ENCODE results near the gene EPDR1.

EPDR1 gene

GRCh38 chr7:37986908-37987330 lies 66.5 kb downstream of the EPDR1 start:
- no peak overlapping the region for H2AFZ ChIP-seq (ENCODE audit: insufficient read depth, low read length, poor library complexity)
- no peaks in the 10 kb centered on the region for H3K36me3 ChIP-seq (ENCODE audit: control insufficient read depth in 1 of 2, insufficient read depth in 2 of 2, low read length in 2 of 2)
- no peak overlapping the region for H2BK12ac ChIP-seq (ENCODE audit: low read length)
- no peaks in the 10 kb centered on the region for H3K79me2 ChIP-seq (ENCODE audit: control insufficient read depth, insufficient read depth, low read length, poor library complexity)
- no peak overlapping the region for H3K27ac ChIP-seq (ENCODE audit: low read depth, low read length)
- WGBS (ENCODE audit: extremely low coverage, insufficient coverage, insufficient read length) = no CpG with 5 or more reads among the region's 4 CpGs
- no peaks in the 10 kb centered on the region for H3K79me1 ChIP-seq (ENCODE audit: low read length)
- H3K4ac ChIP-seq (ENCODE audit: low read depth, low read length) = no peak overlapping the region
- H3K4me2 ChIP-seq (ENCODE audit: low read length) = no peak overlapping the region
- H4K12ac ChIP-seq (ENCODE audit: low read depth, low read length) = no peak overlapping the region
- no peaks in the 10 kb centered on the region for H3K4me1 ChIP-seq (ENCODE audit: control insufficient read depth in 1 of 2, insufficient read depth in 2 of 2, low read length in 2 of 2)
- no peak overlapping the region for H2BK5ac ChIP-seq (ENCODE audit: low read depth, low read length, poor library complexity)
- H3K27me3 ChIP-seq (ENCODE audit: insufficient read depth, low read length) = no peaks in the 10 kb centered on the region
- no peak overlapping the region for H3K23ac ChIP-seq (ENCODE audit: low read length)
- no peaks in the 10 kb centered on the region for H3K9me3 ChIP-seq (ENCODE audit: insufficient read depth, low read depth, low read length)
- no peak overlapping the region for H3K9ac ChIP-seq (ENCODE audit: low read length)
- H3K14ac ChIP-seq (ENCODE audit: low read length) = no peak overlapping the region
- no peak overlapping the region for H4K91ac ChIP-seq (ENCODE audit: low read depth, low read length)
- no peak overlapping the region for H4K8ac ChIP-seq (ENCODE audit: low read depth, low read length)
- no peak overlapping the region for H3K18ac ChIP-seq (ENCODE audit: low read length)
- no peak overlapping the region for H2BK120ac ChIP-seq (ENCODE audit: insufficient read depth, low read length, poor library complexity)
- DNase-seq = no peak
- no peak overlapping the region for H2AK5ac ChIP-seq (ENCODE audit: low read length)
- H3K4me3 ChIP-seq (ENCODE audit: low read depth, low read length) = no peak overlapping the region

DNA sequence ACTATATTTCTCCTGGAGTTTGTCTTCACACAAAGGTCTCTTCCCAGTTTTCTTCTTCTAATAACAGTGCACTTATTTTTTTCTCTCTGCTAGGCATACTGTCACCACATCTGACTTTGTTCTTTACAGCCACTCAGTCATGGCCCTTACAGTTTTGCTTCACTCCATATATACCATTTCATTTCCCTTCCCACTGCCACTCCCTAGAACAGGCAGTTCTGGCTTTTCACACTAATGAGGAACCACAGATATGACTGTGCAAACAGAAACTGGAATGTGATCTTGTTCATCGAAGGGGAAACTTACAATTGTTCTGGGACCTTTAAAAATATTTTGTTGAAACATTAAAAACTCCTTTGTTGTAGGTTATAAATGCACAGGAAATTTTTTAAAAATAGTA lies 67.3 kb downstream of the EPDR1 start:
- DNase-seq = no peak
- Histone ChIP-seq H4K8ac (ENCODE audit: low read depth, low read length) (no peak overlapping the region), H3K9ac (ENCODE audit: low read length) (no peak overlapping the region), H3K4me3 (ENCODE audit: low read depth, low read length) (no peak overlapping the region), H3K18ac (ENCODE audit: low read length) (no peak overlapping the region), H2AFZ (ENCODE audit: insufficient read depth, low read length, poor library complexity) (no peak overlapping the region), H4K91ac (ENCODE audit: low read depth, low read length) (no peak overlapping the region), H3K79me2 (ENCODE audit: control insufficient read depth, insufficient read depth, low read length, poor library complexity) (no peaks in the 10 kb centered on the region), H3K23ac (ENCODE audit: low read length) (no peak overlapping the region), H3K79me1 (ENCODE audit: low read length) (no peaks in the 10 kb centered on the region), H2BK5ac (ENCODE audit: low read depth, low read length, poor library complexity) (no peak overlapping the region), H2BK12ac (ENCODE audit: low read length) (no peak overlapping the region), H3K4ac (ENCODE audit: low read depth, low read length) (no peak overlapping the region), H3K27me3 (ENCODE audit: insufficient read depth, low read length) (no peaks in the 10 kb centered on the region), H3K4me2 (ENCODE audit: low read length) (no peak overlapping the region), H3K36me3 (ENCODE audit: control insufficient read depth in 1 of 2, insufficient read depth in 2 of 2, low read length in 2 of 2) (no peaks in the 10 kb centered on the region), H3K4me1 (ENCODE audit: control insufficient read depth in 1 of 2, insufficient read depth in 2 of 2, low read length in 2 of 2) (no peaks in the 10 kb centered on the region), H3K14ac (ENCODE audit: low read length) (no peak overlapping the region), H3K27ac (ENCODE audit: low read depth, low read length) (no peak overlapping the region), H2BK120ac (ENCODE audit: insufficient read depth, low read length, poor library complexity) (no peak overlapping the region), H2AK5ac (ENCODE audit: low read length) (no peak overlapping the region), H3K9me3 (ENCODE audit: insufficient read depth, low read depth, low read length) (no peaks in the 10 kb centered on the region), H4K12ac (ENCODE audit: low read depth, low read length) (no peak overlapping the region)
- WGBS (ENCODE audit: extremely low coverage, insufficient coverage, insufficient read length) = no CpG with 5 or more reads among the region's 1 CpG

DNA sequence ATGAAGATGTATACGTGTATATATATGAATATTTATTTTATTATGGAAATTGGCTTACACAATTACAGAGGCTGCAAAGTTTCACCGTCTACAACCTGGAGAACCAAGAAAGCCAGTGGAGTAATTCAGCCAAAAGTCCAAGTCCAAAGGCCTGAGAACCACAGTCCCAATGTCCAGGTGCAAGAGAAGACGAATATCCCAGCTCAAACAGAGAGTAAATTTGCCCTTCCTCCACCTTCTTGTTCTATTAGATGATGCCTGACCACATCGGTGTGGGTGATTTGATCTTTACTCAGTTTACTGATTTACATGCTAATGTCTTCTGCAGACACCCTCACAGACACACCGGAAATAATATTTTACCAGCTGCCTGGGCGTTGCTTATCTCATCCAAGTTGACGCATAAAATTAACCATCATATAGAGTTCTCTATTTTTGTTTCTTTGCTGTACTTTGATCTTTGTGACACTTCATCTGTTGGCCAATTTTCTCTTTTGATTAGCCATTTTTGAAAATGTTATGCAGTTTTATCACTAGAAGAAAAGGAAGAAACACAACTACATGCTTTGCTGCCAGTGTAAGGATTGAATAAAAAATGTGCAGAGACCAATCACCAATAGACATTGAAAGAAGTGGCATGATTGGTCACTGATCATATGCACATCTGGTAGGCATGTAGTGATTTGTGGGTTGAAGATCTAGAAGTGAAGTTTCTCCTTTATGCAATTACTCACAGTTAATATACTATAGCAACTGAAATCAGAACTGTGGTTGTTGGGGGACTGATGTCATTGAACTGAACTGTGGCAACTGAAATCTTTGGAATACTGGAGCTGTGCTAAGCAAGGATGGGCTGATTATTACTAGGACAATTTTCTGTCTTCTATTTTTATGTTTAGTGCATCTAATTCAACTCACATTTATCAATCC lies 68.5 kb downstream of the EPDR1 start:
- H2AK5ac ChIP-seq (ENCODE audit: low read length) = no peak overlapping the region
- H3K9ac ChIP-seq (ENCODE audit: low read length) = no peak overlapping the region
- no peaks in the 10 kb centered on the region for H3K79me2 ChIP-seq (ENCODE audit: control insufficient read depth, insufficient read depth, low read length, poor library complexity)
- H2BK120ac ChIP-seq (ENCODE audit: insufficient read depth, low read length, poor library complexity) = no peak overlapping the region
- H3K79me1 ChIP-seq (ENCODE audit: low read length) = no peaks in the 10 kb centered on the region
- no peak overlapping the region for H3K4me2 ChIP-seq (ENCODE audit: low read length)
- DNase-seq = no peak
- no peak overlapping the region for H3K23ac ChIP-seq (ENCODE audit: low read length)
- H2AFZ ChIP-seq (ENCODE audit: insufficient read depth, low read length, poor library complexity) = no peak overlapping the region
- no peak overlapping the region for H4K91ac ChIP-seq (ENCODE audit: low read depth, low read length)
- no peak overlapping the region for H2BK5ac ChIP-seq (ENCODE audit: low read depth, low read length, poor library complexity)
- no peaks in the 10 kb centered on the region for H3K36me3 ChIP-seq (ENCODE audit: control insufficient read depth in 1 of 2, insufficient read depth in 2 of 2, low read length in 2 of 2)
- H3K4me1 ChIP-seq (ENCODE audit: control insufficient read depth in 1 of 2, insufficient read depth in 2 of 2, low read length in 2 of 2) = no peaks in the 10 kb centered on the region
- H3K27ac ChIP-seq (ENCODE audit: low read depth, low read length) = no peak overlapping the region
- H3K4ac ChIP-seq (ENCODE audit: low read depth, low read length) = no peak overlapping the region
- no peaks in the 10 kb centered on the region for H3K27me3 ChIP-seq (ENCODE audit: insufficient read depth, low read length)
- no peak overlapping the region for H4K12ac ChIP-seq (ENCODE audit: low read depth, low read length)
- no peak overlapping the region for H3K4me3 ChIP-seq (ENCODE audit: low read depth, low read length)
- WGBS (ENCODE audit: extremely low coverage, insufficient coverage, insufficient read length) = no CpG with 5 or more reads among the region's 7 CpGs
- no peak overlapping the region for H3K18ac ChIP-seq (ENCODE audit: low read length)
- no peaks in the 10 kb centered on the region for H3K9me3 ChIP-seq (ENCODE audit: insufficient read depth, low read depth, low read length)
- H2BK12ac ChIP-seq (ENCODE audit: low read length) = no peak overlapping the region
- no peak overlapping the region for H3K14ac ChIP-seq (ENCODE audit: low read length)
- H4K8ac ChIP-seq (ENCODE audit: low read depth, low read length) = no peak overlapping the region

GRCh38 chr7:37990337-37990736 lies 69.9 kb downstream of the EPDR1 start:
- Histone ChIP-seq H2AFZ (ENCODE audit: insufficient read depth, low read length, poor library complexity) (no peak overlapping the region), H3K27me3 (ENCODE audit: insufficient read depth, low read length) (no peaks in the 10 kb centered on the region), H3K9me3 (ENCODE audit: insufficient read depth, low read depth, low read length) (no peaks in the 10 kb centered on the region), H3K79me2 (ENCODE audit: control insufficient read depth, insufficient read depth, low read length, poor library complexity) (no peaks in the 10 kb centered on the region), H2BK120ac (ENCODE audit: insufficient read depth, low read length, poor library complexity) (no peak overlapping the region), H4K12ac (ENCODE audit: low read depth, low read length) (no peak overlapping the region), H3K27ac (ENCODE audit: low read depth, low read length) (no peak overlapping the region), H3K23ac (ENCODE audit: low read length) (no peak overlapping the region), H3K18ac (ENCODE audit: low read length) (no peak overlapping the region), H4K8ac (ENCODE audit: low read depth, low read length) (no peak overlapping the region), H2BK5ac (ENCODE audit: low read depth, low read length, poor library complexity) (no peak overlapping the region), H3K4me1 (ENCODE audit: control insufficient read depth in 1 of 2, insufficient read depth in 2 of 2, low read length in 2 of 2) (no peaks in the 10 kb centered on the region), H4K91ac (ENCODE audit: low read depth, low read length) (no peak overlapping the region), H3K4me3 (ENCODE audit: low read depth, low read length) (no peak overlapping the region), H3K4ac (ENCODE audit: low read depth, low read length) (no peak overlapping the region), H2BK12ac (ENCODE audit: low read length) (no peak overlapping the region), H3K9ac (ENCODE audit: low read length) (no peak overlapping the region), H3K79me1 (ENCODE audit: low read length) (no peaks in the 10 kb centered on the region), H3K14ac (ENCODE audit: low read length) (no peak overlapping the region), H3K36me3 (ENCODE audit: control insufficient read depth in 1 of 2, insufficient read depth in 2 of 2, low read length in 2 of 2) (no peaks in the 10 kb centered on the region), H2AK5ac (ENCODE audit: low read length) (no peak overlapping the region), H3K4me2 (ENCODE audit: low read length) (no peak overlapping the region)
- WGBS (ENCODE audit: extremely low coverage, insufficient coverage, insufficient read length) = no CpG with 5 or more reads among the region's 3 CpGs
- DNase-seq = no peak
